ENCODE results near the gene ZGPAT.

- no peak for TF ChIP-seq CTCF (IDR thresholded peaks at IDR 0.05; ENCODE audit: poor library complexity, severe bottlenecking)
- TF ChIP-seq EZH2 (IDR thresholded peaks at IDR 0.05; ENCODE audit: borderline replicate concordance, insufficient read depth, low read length, poor library complexity, severe bottlenecking), result no peak
- TF ChIP-seq TAF1 (IDR thresholded peaks at IDR 0.05; ENCODE audit: low read depth), result no peak
- TF ChIP-seq EP300 (conservative IDR thresholded peaks at IDR 0.05; ENCODE audit: poor library complexity, severe bottlenecking), result no peak
- no peak for TF ChIP-seq POLR2AphosphoS5 (IDR thresholded peaks at IDR 0.05)
- TF ChIP-seq REST (IDR thresholded peaks at IDR 0.05; ENCODE audit: borderline replicate concordance), result no peak
- TF ChIP-seq MXI1 (conservative IDR thresholded peaks at IDR 0.05; ENCODE audit: poor library complexity, severe bottlenecking), result no peak
- no peak for TF ChIP-seq SMC3 (conservative IDR thresholded peaks at IDR 0.05; ENCODE audit: poor library complexity)
These were observed 65.1 kb downstream of the ZGPAT start for GRCh38 chr20:63772781-63773518.
